ENCODE data around the gene BEAN1. TPM values are rescaled to one million over a fixed set of nuclear protein-coding genes. Genes with fewer than 3 reads are reported as not detected.
A peak's percentile ranks its signal among the peaks of the same experiment; 100 is the strongest.

Gene BEAN1
- total and polyA plus RNA-seq, 8 donors, result 0.08 to 0.41 (median 0.14) TPM; not detected in 5

DNA sequence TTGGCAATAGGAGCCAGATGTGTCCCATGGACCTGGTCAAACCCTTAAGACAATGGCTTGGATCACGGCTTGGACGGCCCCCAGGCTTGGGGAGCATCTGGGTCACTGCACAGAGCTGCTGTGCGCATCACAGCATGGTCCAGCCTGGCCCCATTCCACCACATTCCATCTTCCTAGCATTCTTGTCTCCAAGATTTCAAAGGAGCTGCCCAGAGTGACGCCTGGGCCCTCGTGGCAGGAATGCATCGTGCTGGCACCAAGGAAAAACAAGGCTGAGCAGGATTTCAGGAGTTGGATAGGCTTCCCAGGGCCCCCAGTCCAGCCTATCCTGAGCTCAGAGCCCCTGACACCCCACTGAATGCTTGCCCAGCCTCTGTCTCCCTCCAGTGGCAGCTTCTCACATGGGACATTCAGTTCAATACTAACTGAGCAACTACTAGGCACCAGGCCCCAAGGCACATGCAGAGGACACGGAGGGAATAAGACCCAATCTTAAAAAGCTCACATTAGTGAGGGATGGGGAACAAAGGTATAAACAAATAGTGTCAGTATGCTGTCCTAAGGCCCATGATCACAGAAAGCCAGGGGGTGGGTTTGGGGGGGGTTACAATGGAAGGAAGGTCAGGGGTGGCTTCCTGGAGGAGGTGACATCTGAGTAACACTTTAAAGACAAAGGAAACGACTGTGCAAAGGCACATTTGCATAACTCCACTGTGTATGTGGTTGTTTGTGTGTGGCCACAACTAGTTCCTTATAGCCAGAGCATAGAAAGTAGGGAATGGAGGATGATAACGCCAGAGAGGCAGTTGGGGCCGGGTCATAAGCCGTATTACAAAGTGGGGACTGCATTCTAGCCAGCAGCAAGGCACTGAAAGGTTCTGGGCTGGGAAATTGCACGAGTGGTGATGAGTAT is 88.8 kb downstream of the BEAN1 start:
- no peaks in the 10 kb centered on the region for H3K27me3 ChIP-seq
- peak overlapping the region; percentile 78 to 99 (median 98) for H3K27ac ChIP-seq
- no peak overlapping the region for H3K4me3 ChIP-seq
- H3K9me3 ChIP-seq, result no peaks in the 10 kb centered on the region
- TF ChIP-seq, protein P1, sequence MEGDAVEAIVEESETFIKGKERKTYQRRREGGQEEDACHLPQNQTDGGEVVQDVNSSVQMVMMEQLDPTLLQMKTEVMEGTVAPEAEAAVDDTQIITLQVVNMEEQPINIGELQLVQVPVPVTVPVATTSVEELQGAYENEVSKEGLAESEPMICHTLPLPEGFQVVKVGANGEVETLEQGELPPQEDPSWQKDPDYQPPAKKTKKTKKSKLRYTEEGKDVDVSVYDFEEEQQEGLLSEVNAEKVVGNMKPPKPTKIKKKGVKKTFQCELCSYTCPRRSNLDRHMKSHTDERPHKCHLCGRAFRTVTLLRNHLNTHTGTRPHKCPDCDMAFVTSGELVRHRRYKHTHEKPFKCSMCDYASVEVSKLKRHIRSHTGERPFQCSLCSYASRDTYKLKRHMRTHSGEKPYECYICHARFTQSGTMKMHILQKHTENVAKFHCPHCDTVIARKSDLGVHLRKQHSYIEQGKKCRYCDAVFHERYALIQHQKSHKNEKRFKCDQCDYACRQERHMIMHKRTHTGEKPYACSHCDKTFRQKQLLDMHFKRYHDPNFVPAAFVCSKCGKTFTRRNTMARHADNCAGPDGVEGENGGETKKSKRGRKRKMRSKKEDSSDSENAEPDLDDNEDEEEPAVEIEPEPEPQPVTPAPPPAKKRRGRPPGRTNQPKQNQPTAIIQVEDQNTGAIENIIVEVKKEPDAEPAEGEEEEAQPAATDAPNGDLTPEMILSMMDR (IDR thresholded peaks at IDR 0.05), result no peak
- DNase-seq, result peak in 2 of 6 donors; percentile 50
- peaks cover 35 to 49% (median 38%) of the 10 kb centered on the region in 3 donors for H3K4me1 ChIP-seq
- 65 to 68% methylated on average over 12 of the region's 12 CpGs for WGBS, 2 donors
- no peak for FAIRE-seq
- H3K36me3 ChIP-seq, result peaks cover 0 to 4% (median 0%) of the 10 kb centered on the region in 3 donors
- intact Hi-C loops (cut with DNase I), result no loop called here
- no peak for ATAC-seq

DNA sequence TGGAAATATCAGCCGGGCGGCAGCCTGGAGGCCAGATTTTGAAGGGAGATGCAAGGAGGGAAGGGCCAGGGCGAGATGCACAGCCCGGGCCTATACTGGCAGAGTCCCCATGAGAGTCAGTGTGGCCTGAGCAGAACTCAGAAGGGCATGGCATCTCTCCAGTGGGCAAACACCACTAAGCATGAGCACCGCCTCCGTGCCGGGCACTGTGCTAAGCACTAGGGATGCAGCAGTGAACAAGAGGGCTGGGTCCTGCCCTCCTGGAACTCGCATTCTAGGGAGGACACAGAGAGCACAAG is 89.4 kb downstream of the BEAN1 start:
- Histone ChIP-seq H3K27ac (peak overlapping the region; percentile 78 to 99 (median 98)), H3K36me3 (peaks cover 0 to 4% (median 0%) of the 10 kb centered on the region in 3 donors), H3K4me1 (peaks cover 29 to 46% (median 33%) of the 10 kb centered on the region in 3 donors), H3K9me3 (no peaks in the 10 kb centered on the region), H3K27me3 (no peaks in the 10 kb centered on the region), H3K4me3 (no peak overlapping the region)
- intact Hi-C loops (cut with DNase I), result no loop called here
- TF ChIP-seq, protein P1 (IDR thresholded peaks at IDR 0.05), result no peak
- ATAC-seq (peak; percentile 62 to 73 (median 66)), FAIRE-seq (no peak), DNase-seq (no peak)
- 10 to 15% methylated on average over 8 of the region's 8 CpGs for WGBS, 2 donors

DNA sequence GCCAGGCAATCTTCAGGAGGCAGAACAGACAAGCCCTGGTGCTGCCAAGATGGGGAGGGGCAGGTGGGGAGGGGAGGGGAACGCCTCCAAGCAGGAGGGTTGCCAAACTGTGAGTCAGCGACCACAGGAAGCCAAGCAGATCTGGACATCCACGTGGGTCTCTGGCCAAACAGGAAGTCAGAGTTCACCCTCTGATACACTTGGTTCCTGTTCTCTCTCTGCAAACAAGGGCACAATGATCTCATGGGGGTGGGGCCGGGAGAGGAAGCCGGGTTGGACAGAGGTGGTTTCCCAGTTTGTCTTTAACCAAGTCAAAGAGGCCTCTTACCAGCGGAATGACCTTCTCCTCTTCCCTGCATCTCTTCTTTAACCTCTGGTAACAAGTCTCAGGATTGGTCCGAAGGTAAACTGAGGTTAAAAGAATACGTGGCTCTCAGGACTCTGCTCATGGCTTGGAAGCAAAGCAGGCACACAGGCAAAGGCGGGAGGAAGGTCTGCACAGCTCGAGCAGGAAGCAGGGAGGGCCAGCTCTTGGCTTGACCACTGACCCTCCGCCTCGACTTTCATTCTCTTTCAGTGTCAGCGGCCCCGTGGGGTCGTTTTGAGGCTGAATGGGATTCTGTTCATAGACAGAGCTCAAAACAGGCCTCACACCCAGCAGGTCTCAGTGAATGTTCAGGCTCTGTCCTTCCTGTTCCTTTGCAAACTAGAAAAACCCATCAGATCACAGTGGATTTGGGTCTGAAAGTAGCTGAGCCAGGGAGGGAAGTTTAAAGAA is 89.9 kb downstream of the BEAN1 start:
- WGBS, 2 donors, result 23 to 26% methylated on average over 15 of the region's 15 CpGs
- intact Hi-C loops (cut with DNase I), result no loop called here
- ATAC-seq (peak; percentile 92 to 97 (median 95)), DNase-seq (peak; percentile 89 to 99 (median 98)), FAIRE-seq (peak; percentile 87)
- H3K36me3 ChIP-seq, result peaks cover 0 to 4% (median 0%) of the 10 kb centered on the region in 3 donors
- peak overlapping the region in 2 of 4 donors; percentile 4 to 26 for H3K4me3 ChIP-seq
- no peaks in the 10 kb centered on the region for H3K9me3 ChIP-seq
- H3K27ac ChIP-seq, result peak overlapping the region; percentile 96 to 100 (median 99)
- TF ChIP-seq, protein P1 (IDR thresholded peaks at IDR 0.05), result no peak
- no peaks in the 10 kb centered on the region for H3K27me3 ChIP-seq
- H3K4me1 ChIP-seq, result peaks cover 25 to 41% (median 28%) of the 10 kb centered on the region in 3 donors

DNA sequence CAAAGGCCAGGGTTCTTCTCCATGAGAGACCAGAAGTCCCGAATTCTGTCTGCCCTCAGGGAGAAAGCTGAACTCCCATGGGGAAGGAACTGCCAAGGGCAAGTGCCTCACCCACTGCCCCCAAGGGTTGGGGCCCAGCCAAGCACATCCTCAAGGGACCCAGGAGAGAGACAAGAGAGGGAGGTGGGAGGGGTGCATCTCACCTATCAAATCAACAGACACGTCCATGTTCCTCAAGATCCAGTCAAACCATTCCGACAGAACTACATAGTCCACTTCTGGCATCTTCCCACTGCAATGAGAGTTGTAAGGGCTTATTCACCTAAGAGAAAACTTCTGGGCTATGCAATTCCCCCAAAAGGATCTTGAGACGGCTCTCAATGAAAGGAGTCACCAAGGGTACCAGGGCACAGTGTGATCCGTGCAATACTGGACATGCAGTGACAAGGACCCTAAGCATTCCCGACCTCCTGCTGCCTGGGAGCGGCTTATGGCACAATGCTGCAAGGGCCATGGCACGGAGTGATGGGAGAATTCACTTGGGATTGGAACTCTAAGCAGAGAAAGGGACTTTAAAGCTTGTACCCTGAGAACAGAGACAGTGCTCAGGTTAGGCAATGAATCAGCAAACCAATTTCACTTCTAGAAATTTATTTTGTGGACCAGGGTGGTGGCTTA is 90.6 kb downstream of the BEAN1 start:
- H3K27ac ChIP-seq, result peak overlapping the region; percentile 96 to 100 (median 99)
- 83 to 87% methylated on average over 8 of the region's 8 CpGs for WGBS, 2 donors
- no peaks in the 10 kb centered on the region for H3K9me3 ChIP-seq
- intact Hi-C loops (cut with DNase I), result no loop called here
- peaks cover 19 to 34% (median 20%) of the 10 kb centered on the region in 3 donors for H3K4me1 ChIP-seq
- TF ChIP-seq, protein P1 (IDR thresholded peaks at IDR 0.05), result no peak
- no peak for ATAC-seq
- peaks cover 0 to 4% (median 0%) of the 10 kb centered on the region in 3 donors for H3K36me3 ChIP-seq
- no peaks in the 10 kb centered on the region for H3K27me3 ChIP-seq
- peak in 1 of 6 donors; percentile 55 for DNase-seq
- H3K4me3 ChIP-seq, result peak overlapping the region in 1 of 4 donors; percentile 26
- no peak for FAIRE-seq

Data from pancreas (tissue), 10 donors.